HG03575 (cell line): ENCODE measurements around the gene PFKM.

ENCODE experiments used
- ATAC-seq: cut with Tn5 transposase; IDR thresholded peaks from one replicate; pipeline ENCODE4 v1.9.1; 2021; ENCODE audit not compliant: unreplicated experiment, insufficient number of reproducible peaks, low FRiP score; ENCODE audit errors: extremely low read depth

The PFKM gene

GRCh38 chr12:48180424-48180823 is 61.3 kb downstream of the PFKM start:
- no peak for ATAC-seq

DNA sequence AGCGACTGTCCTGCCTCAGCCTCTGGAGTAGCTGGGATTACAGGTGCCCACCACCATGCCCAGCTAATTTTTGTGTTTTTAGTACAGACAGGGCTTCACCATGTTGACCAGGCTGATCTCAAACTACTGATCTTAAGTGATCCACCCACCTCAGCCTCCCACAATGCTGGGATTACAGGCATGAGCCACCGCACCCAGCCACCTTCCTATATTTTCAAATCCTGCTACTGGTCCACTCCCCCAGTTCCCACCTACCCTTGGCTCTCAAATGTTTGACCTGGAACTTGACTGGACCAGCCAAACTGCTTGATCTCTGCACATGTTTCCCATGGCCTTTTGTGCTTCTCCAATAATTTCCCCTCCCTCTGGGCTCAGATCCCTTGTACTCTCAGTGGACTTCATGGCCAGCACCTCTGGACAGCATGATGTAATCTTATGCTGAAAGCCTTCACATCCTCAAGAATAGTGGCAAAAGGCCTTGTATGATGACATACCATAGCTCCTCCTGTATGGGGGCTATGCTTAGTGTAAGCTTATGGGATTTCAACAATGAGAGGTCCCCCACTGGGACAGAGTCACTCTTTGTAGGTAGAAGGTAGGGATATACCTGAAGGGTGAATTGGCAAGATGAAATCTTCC is 61.8 kb downstream of the PFKM start:
- no peak for ATAC-seq

- ATAC-seq: no peak
These were observed 63.5 kb downstream of the PFKM start for GRCh38 chr12:48182631-48183030.

GRCh38 chr12:48183091-48183875 is 64.1 kb downstream of the PFKM start, which contains the start of gene CCDC184:
CCDC184 (plus strand) TSS chr12:48183644; CDS start chr12:48184123, 479 bp downstream.
- ATAC-seq: no peak

DNA sequence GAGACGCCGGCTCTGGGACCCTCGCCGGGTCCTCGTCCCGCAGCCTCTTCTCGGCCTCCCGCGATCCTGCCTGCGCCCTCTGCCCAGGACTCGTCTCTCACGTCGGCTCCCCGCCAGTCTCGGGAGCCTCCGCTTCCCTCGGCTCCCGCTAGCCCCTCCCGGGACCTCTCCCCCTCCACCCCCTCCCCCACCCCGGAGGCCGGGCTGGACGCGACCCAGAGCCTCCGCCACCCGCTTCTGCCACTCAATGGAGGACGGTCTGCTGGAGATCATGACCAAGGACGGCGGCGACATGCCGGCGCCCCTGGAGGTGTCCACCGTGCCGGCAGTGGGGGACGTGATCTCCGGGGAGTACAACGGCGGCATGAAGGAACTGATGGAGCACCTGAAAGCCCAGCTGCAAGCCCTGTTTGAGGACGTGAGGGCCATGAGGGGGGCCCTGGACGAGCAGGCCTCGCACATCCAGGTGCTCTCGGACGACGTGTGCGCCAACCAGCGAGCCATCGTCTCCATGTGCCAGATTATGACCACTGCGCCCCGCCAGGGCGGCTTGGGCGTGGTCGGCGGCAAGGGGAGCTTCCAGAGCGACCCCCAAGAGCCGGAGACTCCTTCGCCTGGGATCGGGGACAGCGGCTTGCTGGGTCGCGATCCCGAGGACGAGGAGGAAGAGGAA is 64.8 kb downstream of the PFKM start:
- ATAC-seq: no peak

DNA sequence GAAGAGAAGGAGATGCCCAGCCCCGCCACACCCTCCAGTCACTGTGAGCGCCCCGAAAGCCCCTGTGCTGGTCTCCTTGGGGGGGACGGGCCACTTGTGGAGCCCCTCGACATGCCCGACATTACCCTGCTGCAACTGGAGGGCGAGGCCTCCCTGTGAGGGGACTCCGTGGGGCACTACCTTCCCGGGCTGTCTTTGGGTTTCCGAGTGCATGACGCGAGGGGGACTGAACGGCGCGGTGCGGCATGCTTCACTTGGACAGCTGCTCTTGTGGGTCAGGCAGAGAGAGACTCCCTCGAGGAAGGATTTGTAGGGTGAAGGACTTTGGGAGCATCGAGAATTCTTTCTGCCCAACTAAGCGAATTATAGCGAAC is 65.4 kb downstream of the PFKM start:
- no peak for ATAC-seq

DNA sequence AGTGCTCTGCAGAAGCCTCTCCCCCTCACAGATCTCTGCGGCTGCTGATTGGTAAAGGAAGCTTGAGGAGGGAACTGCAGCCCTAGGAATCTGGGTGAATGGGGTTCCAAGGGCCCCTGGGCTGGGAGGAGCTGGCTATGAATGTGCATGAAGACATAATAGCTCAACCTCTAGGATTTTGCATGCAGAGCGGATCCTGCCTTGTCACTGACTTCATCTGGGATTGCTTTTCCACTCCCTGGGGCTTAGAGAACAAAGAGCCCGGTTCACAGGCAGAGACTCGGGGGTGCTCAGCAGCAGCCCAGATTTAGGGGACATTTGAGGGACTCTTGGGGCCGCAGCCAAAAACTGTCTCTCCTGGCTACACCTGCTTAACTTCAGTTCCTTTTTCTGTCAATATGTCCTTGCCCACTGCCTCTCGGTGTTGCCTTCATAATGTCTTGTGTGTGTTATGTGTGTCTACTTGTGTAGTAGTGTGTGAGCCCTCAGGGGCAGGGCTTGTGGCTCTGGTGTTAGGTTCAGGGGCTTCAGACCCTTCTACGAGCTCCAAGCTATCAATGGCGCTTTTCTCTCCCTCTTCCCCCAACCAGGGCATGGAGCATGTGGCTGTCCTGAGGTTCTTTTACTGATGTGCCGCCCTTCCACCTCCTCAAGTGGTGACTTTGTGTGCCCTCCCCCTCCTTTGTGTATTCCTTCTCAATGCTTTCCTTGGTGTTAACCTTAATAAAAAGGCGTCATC is 66.2 kb downstream of the PFKM start:
- ATAC-seq: no peak

DNA sequence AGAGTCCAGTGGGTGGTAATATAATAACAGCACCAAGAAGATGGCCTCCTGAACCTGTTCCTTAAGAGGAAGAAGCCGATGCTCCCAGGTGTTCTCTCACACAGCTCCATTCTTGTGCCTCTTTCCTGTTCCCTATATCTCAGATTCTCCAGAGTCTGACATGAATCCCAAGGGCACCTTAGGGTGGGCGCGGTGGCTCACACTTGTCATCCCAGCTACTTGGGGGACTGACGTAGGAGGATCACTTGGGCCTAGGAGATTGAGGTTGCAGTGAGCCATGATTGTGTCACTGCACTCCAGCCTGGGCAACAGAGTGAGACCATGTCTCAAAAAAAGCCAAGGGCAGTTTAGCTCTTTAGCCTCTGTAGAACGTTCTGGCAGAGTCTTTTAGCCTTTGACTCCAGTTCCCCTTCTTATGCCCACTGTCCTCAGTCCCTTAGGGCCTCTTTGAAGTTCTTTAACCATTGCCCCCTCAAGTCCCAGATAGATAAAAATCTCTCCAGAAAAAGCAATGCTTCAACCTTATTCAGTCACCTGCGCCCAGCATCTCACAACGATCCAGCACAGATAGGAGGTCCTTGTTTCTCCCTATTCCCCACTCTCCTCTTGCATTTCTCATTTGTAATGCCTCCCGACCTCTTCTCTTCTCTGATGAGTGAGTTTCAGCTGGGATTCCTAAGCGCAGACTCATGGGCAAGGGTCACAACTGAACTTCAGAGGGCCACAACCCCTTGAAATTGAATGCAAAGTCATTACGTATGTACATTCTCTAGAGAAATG is 68.9 kb downstream of the PFKM start:
- no peak for ATAC-seq

DNA sequence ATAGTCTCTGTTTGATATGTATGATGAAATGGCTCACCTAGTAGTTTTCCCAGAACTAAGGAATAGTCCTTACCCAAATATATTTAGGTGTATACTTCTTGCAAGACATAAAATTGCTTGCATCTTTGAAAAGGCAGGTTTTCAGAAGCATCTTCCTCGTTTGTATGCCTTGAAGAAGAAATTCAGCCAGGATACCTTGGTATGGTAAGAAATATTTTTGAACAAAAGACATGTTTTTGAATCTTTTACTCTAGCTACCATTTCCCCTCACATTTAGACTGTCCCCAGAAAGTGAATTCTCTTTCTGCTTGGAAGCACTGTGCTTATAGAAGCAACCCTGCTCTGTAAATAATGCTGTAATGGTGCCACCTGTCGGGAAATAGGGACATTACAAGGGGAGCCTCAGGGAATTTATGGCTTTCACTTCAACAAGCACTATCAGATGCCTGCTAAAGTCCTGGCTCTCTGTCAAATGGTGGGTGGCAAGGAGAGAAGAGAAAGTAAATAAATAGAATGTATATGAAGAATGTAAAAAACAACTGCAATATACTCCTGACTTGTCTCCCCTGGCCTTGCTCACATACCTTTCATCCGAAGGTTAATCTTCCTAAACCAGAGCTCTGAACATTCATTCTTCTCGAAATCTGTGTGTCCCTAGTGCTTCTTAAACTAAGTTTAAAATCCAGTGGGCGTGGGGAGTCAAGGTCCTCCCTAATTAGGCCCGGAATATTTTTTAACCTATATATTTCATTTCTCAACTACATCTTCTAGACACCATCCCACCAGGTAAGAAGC is 70.4 kb downstream of the PFKM start:
- ATAC-seq: no peak

DNA sequence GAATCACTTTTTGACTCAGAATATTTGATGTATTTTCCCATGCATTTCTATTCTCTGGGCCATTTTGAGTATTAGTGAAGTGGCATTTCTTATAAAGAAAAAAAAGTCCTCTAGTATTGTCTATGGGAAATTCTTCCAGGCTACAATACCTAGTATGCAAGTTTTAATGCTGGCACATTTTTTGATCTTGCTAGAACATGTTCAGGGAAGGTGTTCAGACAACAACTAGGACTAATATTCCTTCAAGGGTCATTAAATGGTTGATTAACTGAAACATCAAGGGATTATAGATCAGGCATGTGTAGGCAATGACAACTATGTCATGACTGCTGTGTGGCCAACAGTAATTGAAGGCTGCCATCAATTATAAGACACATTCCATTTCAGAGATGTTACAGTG is 71.9 kb downstream of the PFKM start:
- ATAC-seq: no peak

DNA sequence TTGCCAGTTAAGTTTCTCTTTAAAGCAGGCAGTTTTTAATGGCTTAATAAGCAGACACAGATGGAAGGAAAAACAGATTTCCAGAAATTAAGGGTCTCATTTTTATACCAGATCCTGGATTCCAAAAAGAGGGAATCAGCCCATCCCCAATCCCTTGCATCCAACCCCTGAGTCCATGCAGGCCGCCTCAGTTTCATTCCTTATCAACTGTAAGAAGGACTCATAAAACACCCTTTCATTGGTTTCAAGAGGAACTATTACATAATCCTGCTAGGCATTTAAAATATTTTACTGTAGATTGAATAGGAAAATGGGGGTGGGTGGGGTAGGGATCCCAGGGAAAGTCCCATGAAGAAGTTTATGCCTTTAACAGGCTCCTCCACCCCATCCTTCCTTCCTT is 73.7 kb downstream of the PFKM start:
- ATAC-seq: no peak

DNA sequence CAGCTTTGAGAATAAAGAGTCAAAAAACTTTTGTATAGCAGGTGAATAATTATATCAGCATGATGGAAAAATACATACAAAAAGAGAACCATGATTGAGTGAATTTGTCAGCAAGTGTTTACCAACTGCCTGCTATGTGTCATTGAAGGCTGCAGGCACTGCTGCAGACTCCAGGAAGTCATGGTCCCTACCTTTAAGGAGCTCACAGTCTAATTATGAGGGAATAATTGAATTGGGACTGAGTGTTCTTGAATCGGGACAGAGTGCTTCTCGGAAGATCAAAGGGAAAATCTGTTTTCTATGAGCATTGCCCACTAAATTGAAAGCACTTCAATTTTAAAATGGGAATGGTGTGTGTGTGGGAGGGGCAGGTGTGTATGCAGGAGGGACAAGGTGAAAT is 74.5 kb downstream of the PFKM start:
- no peak for ATAC-seq

- no peak for ATAC-seq
These were observed 75.6 kb downstream of the PFKM start for GRCh38 chr12:48194799-48195201.
